ENCODE measurements around the gene LDLRAP1.

DNA sequence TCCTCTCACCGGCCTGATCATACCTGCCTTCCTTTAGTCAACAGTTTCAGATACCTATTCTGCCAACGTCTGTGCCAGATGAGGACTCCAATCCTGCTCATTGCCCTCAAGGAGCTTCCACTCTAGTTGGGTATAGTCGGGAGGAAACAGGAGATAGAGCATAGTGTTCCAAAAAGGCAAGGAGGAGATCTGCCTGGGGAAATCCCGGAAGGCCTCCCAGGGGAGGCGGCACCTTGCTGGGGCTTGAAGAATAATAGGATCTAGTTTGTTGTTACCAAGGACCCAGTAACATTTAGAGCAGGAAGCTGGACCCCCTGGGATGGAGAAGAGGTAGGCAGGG, 12.3 kb downstream of the LDLRAP1 start:
- TF ChIP-seq, protein P1, sequence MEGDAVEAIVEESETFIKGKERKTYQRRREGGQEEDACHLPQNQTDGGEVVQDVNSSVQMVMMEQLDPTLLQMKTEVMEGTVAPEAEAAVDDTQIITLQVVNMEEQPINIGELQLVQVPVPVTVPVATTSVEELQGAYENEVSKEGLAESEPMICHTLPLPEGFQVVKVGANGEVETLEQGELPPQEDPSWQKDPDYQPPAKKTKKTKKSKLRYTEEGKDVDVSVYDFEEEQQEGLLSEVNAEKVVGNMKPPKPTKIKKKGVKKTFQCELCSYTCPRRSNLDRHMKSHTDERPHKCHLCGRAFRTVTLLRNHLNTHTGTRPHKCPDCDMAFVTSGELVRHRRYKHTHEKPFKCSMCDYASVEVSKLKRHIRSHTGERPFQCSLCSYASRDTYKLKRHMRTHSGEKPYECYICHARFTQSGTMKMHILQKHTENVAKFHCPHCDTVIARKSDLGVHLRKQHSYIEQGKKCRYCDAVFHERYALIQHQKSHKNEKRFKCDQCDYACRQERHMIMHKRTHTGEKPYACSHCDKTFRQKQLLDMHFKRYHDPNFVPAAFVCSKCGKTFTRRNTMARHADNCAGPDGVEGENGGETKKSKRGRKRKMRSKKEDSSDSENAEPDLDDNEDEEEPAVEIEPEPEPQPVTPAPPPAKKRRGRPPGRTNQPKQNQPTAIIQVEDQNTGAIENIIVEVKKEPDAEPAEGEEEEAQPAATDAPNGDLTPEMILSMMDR (IDR thresholded peaks at IDR 0.05; ENCODE audit: insufficient read depth, low read length, poor library complexity, severe bottlenecking) = no peak
- no peak for TF ChIP-seq EZH2phosphoT487 (conservative IDR thresholded peaks at IDR 0.05; ENCODE audit: low read length)
